Lower leg skin (tissue), 3 donors: ENCODE results near the gene ABCC10.

Source experiments
- POLR2A ChIP-seq, 2 donors: fragments of 450-650 bp; IDR thresholded peaks; one replicate each; pipeline ENCODE4 v1.6.1; 2016 to 2017; ENCODE audit warnings: antibody characterized with exemption in 2 of 2, mild to moderate bottlenecking in 1 of 2, moderate library complexity in 1 of 2
- TF ChIP-seq, protein P1 (sequence below), 3 donors: fragments of 450-650 bp; IDR thresholded peaks; one replicate each; pipeline ENCODE4 v1.5.1; 2016; ENCODE audit warnings: antibody characterized with exemption in 3 of 3, mild to moderate bottlenecking in 3 of 3, moderate library complexity in 2 of 3

DNA sequence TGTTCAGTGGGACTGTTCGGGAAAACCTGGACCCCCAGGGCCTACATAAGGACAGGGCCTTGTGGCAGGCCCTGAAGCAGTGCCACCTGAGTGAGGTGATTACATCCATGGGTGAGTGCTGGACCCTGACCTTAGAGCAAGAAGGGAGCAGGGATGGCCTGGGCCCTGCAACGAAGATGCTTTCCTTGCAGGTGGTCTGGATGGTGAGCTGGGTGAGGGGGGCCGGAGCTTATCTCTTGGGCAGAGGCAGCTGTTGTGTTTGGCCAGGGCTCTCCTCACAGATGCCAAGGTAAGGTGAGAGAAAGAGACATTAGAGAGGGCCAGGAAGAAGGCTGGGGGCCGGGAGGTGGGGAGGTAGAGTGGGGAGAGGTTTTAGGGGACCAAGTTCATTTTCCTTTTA, 21.6 kb downstream of the ABCC10 start:
- TF ChIP-seq, protein P1, sequence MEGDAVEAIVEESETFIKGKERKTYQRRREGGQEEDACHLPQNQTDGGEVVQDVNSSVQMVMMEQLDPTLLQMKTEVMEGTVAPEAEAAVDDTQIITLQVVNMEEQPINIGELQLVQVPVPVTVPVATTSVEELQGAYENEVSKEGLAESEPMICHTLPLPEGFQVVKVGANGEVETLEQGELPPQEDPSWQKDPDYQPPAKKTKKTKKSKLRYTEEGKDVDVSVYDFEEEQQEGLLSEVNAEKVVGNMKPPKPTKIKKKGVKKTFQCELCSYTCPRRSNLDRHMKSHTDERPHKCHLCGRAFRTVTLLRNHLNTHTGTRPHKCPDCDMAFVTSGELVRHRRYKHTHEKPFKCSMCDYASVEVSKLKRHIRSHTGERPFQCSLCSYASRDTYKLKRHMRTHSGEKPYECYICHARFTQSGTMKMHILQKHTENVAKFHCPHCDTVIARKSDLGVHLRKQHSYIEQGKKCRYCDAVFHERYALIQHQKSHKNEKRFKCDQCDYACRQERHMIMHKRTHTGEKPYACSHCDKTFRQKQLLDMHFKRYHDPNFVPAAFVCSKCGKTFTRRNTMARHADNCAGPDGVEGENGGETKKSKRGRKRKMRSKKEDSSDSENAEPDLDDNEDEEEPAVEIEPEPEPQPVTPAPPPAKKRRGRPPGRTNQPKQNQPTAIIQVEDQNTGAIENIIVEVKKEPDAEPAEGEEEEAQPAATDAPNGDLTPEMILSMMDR (IDR thresholded peaks at IDR 0.05) = no peak
- no peak for TF ChIP-seq POLR2A (IDR thresholded peaks at IDR 0.05)
